Measurements from ENCODE around the gene OAF.
A peak's percentile ranks its signal among the peaks of the same experiment; 100 is the strongest.
"Not testable (repeated sequence)": the region's sequence is repeated elsewhere in the genome, so short reads cannot be mapped to it uniquely, and the experiment has no call there.

Gene OAF

DNA sequence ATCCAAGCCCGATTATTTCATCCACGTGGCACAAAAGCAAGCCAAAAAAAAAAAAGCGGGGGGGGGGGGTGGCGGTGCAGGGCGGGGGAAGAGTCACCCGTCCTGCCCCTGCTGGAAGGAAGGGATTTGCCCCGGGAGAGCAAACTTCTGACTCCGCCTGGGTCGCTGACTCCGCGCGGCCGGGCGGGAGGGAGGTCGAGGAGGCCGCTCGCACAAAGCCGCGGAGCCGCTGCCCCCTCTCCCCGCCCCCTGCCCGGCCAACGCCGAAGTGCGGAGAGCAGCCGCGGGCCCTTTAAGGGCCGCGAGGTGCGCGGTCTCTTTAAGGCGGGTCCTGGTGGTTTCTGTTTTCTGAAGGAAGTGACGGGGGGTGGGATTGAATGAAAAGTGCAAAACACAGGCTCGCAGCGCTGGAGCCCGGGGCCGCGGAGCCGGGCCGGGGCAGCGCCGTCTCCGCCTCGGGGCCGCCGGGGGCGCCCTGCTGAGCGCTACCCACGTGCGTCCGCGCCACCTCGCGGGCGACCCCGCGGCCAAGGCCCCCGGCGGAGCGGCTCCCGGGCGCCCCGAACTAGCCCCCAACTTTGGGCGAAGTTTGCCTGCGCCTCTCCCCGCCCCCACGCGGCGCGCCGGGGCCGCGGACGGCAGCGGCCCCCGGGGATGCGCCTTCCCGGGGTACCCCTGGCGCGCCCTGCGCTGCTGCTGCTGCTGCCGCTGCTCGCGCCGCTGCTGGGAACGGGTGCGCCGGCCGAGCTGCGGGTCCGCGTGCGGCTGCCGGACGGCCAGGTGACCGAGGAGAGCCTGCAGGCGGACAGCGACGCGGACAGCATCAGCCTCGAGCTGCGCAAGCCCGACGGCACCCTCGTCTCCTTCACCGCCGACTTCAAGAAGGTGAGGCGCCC, at the start of gene OAF:
Gene OAF (plus strand): TSS at position 407 of the 896 bp plus-strand sequence. CDS start 248 bp downstream, at position 655.
- peak; percentile 93 for DNase-seq (ENCODE audit: low spot score)

DNA sequence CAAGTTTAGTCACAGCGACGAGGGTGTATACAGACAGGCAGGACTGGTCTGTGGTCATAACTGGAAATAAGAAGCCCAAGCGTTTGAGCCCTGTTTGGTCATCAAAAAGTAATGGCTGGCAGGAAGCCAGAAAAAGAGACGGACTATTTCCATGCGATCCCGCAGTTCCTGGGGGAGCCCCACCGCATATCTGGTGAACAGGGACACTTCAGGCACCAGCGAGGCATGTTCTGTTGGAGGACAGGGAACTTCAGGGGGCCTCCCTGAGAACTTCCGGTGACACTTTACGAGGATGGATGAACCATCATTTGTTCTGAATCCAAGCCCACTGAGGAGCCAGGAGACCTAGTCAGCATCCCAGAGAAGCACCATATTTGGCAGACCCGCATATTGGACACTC, 43.2 kb upstream of the OAF start:
- DNase-seq (ENCODE audit: low spot score): no peak

DNA sequence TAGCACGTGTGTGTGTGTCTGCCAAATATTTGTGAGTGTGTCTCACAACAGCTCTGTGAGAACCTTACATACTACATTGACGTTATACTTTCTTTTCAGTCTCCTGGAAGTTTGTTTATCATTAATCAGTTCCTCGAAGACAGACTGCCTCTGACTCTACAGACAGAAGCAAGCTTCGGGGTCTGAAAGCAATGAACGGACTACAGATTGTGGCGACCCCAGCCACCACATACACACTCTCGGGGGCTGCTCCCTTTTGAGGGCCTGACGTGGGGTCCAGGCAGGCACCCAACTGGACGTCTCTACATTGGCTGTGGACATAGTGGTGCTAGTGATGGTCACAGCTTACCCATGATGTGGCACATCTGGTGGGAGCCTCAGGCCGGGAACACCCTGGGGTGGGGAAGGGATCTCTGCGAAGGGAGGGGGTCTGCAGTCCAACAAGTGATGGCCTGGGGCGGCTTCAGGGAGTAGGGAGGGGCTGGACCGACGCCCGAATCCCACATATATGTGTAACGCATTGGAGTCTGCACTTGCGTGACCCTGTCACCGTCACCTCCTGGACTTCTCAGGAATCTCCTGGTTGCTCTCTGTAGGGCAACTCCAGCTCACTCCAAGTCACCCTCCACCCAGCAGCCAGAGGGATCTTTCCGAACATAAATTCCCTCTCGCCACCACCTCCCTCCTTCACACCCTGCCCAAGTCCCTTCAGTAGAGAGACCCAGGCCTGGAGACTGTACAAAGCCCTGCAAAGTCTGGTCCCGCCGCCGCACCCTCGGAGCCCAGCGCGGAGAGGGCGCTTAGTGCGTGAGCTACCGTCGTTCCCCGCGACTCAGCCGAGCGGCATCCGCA, 42.5 kb upstream of the OAF start:
- DNase-seq (ENCODE audit: low spot score): no peak

DNA sequence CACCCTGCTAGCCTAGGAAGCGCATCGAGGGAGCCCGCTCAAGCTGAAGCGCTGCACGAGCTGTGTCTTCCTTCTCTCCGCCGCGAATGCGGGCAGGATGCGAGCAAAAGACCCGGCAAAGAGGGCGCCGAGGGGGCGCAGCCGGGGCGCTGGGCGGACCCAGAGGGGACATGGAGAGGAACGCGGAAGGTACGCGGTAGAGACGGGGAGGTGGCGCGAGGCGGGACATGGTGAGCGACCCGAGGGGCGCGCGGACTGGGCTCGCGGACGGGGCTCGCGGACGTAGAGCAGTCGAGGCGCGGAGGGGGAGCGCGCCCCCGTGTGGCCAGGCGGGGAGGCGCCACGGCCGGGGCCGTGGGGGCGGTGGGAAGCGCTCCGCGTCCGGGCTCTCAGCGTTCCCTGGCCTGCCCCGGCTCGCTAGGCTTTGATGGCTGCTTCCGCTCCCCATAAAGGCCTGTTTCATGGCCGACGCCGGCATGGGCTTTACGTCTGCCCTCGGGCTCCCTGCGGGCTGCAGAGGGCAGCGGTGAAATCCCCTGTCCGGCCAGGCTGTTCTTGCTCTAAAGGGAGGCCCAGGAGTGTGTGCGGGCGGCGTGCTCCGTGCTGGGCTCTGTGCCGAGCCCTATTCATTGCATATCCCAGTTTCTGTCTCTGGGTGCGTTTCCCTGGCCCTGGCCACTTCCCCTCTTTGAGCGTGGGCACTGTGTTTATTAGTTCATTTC, 41.7 kb upstream of the OAF start:
- DNase-seq (ENCODE audit: low spot score): no peak

DNA sequence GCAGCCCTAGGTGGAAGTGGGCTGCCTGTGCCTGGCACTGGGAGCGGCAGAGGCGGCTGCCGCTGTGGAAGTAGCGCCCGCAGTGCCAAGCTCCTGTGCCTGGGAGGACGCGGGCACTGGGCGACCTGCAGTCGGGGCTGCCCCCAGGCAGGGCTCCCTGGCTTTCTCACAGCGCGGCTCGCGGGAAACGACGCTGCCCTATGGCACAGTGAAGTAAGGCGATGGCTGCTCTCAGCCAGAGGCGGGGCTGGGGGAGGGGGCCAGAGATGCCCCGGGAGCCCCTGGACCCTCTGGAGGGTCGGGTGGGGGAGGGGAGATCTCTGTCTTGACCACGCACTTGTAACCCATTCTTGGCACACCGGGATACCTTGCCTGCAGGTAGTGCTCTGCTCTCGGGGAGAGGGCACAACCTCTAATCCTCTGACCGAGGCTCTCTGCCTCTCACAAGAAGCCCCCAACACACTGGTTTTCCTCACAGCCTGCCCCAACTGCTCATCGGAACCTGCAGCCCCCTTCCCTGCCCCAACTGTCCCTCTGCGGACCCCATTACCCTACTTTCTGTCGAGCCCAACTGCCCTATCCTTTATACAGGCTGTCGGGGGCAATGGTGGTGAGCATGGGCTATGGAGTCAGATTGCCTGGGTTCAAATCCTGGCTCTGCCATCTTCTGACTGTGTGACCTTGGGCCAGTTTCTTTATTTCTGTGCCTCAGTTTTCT, 40.7 kb upstream of the OAF start:
- no peak for DNase-seq (ENCODE audit: low spot score)

DNA sequence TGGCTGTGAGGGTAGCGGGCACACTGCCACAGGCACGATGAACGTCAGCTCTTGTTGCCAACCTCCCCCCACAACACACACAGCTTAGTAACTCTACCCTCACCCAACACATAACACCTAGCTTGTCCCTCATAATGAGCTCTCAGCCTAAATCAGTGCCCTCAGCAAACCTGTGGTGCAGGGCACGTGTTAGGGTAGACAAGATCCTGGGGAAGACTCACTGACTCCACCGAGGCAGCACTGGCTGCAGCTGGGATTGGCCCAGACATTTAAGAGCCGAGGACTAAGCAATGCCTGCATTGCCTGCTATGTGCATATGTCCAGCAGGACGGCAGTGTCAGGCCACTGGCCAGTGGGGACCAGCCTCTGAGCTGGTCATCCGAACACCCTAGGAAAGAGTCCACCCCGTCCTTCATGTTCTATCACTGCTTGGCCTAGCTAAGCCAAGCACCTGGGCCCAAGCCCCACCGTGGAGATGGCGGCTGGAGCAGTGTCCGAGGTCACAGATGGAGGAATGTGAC, 40.0 kb upstream of the OAF start:
- DNase-seq (ENCODE audit: low spot score): no peak

DNA sequence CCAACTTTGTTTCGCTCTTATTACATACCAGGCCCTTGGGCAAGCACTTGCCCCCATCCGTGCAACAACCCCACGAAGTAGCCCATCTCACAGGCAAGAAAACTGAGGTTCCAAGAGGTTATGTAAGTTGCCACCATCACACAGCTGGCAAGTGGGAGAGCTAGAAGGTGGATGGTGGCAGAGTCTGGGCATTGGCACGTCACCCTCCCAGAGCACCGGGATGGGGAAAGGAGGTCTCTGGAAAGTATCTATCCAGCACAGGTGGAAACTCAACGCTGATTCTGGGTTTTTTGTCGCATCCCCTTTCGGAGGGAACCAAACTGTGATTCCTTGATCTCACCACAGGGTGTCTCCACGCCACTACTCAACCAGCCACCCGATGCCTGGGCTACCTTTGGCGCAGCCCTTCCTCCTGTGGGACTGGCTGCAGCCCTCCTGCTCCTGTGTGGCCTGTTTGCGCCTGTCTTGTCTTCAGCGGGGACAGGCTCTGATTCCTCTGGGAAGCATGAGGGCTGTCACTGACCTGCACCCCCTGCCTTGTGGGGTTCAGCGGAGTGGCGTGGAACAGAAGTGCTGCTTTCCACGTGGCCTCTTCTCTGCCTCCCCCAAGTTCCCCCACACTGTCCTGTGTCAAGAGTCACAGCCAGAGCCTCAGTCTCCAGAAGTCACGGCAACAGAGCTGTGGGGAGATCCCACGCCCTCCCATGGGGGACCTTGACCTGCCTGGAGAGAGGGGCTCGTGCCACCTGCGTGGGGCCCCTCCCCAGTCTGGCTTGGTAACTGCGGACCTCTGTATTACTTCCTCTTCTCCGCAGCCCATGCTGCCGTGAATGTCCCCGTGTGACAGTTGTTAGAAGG, 38.5 kb upstream of the OAF start:
- DNase-seq (ENCODE audit: low spot score): peak; percentile 84

DNA sequence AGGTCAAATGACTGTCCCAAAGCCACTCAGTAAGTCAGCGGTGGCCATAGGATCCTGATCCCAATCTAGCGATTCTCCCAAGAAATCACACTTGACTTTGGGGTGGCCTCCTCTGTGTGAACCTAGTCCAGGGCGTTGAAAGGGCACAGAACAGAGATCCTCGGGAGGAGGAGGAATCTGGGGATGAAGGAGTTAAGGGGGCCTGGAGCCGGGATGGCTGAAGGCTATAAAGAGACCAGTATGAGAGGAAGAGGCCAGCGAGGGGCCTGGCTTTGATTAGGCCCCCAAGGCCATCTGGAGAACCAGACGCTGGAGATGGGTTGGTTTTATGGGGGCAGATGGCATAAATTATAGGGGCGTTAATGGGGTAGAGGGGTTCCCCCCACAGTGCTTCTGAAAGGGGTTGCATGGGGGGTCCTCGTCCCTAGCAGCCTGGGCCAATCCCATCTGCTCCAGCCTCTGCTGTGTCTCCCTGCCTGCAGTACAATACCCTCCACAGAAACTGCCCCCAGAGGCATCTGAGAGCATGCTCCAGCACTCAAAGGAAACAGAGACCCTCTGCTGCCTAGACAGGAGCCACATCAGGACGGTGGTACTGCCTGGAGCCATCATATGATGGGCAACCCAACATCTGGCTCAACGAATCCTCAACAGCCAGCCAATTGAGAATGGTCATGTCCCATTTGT, 37.7 kb upstream of the OAF start:
- DNase-seq (ENCODE audit: low spot score): no peak

DNA sequence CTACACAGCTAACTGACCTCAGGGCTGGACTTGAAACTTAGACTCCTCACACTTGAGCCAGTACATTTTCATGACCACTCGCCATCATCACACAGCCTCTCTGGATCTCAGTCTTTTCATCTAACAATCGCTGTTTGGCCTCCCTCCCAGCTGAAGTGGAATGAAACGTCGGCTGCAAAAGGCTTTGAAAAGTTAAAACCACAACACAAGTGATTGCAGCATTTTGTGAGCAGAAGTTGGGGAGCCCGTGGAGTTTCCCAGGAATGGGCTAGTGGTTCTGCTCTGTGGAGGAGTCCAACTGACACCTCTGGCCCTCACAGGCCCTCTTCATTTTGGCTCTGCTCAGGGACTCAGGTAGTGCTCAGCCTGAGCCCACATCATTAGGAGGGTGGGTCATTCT, 37.0 kb upstream of the OAF start:
- DNase-seq (ENCODE audit: low spot score): no peak

DNA sequence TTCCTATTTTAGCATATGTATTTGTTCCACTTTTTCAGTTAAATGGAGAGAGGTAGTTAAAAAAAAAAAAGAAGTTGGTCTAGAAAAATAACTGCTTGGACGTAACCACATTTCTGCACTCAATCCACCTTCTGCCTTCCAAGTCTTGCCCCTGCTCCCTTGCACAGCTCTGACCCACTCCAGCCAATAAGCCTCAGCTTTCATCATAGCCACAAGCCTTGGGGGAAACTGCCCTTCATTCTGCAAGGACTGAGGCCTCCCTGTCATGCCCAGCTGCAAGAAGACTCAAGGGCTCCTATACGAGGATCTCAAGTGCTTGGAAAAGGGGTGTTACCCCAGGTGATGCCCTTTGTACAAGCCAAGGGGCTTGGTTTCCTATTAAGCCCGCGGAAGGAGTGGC, 36.0 kb upstream of the OAF start:
- no peak for DNase-seq (ENCODE audit: low spot score)

DNA sequence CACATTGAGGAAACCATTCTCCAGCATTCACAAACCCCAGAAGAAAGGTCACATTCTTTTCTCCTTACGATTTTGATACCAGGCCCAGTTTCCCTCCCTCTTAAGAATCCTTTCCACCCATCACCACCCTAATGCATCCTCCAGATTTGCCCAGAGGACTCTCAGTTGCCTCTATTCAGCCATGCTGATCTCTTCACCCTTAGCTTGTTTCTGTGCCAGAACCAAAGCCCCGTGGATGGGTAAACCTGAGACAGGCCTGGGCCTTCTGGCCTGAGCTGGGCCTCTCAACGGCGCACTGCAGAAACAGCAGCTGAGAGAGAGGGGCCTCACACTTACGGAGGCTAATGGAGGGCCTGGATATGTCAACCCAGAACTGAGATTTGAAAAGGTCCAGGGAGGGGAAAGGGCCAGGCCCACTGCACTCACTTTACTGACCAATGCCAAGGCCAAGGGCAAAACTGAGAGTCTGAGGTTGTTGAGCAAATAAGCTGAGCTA, 32.2 kb upstream of the OAF start:
- DNase-seq (ENCODE audit: low spot score): no peak

DNA sequence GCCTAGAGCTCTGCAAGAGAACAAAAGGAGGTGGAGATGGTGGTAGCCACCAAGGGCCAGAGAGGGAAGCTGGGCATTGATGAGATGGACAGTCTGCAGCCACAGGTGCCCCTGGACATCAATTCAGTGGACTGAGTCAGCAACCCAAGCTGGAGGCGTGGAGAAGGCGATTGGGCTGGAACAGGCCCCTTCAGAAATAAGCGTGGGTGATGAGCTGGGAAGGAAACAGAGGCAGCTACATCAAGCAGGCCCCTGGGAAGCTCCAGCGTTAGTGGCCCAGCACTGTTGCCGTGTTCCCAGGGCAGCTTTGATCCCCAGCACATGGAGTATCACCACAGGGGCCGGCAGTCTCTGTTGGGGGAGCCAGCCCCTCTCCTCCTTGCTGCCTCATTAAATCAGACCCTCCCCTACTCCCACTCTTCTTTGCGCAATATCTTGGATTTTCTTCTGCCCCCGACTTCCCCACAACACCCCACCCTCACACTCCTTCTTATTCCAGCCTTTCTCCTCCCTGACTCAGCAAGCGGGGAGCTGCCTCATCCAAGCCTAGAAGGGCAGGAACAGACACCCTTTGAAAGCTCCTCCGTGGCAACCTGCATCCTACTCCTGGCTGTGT, 31.7 kb upstream of the OAF start:
- DNase-seq (ENCODE audit: low spot score): no peak

DNA sequence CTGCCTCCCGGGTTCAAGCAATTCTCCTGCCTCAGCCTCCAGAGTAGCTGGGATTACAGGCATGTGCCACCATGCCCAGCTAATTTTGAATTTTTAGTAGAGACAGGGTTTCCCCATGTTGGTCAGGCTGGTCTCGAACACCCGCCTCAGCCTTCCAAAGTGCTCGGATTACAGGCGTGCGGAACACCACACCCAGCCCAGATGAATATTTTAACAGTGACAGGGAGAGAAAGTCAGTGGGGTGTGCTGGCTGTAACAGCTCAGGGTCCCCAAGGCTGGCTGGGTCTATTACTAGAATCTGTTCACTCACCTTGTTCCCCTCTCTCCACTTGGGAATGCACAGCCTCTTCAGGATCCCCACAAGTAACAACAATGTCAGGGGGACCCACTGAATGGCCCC, 30.8 kb upstream of the OAF start:
- not testable (repeated sequence) for DNase-seq (ENCODE audit: low spot score)

DNA sequence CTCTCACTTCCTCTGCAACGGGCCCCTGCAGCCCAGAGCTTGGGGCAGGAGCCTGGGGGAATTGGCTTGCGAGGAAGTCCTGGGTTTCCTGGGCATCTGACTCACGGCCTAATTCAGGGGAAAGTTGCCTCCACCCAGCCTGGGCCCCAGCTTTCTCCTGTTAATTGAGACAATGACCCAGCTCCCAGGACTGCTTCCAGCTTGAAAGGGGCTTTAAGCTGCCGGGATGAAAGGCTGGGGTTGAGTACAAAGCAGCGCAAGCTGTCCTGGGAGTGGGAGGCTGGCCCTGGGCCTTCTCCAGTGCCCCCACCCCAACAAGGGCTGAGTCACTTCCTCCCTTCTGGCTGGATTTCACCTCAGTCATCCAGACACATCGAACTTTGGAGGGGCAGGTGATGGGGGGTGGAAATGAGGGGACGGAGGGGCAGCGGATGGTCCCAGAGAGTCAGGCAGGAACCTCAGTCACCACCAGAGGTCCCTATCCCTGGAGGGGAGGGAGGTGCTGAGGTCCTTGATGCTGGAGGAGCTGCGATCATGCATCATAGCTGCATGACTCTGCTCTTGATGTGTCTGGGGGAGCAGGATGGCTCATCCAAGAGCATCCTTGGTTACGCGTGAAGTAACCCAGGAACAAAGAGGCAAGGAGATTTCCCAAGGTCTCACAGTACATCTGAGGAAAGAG, 30.1 kb upstream of the OAF start:
- no peak for DNase-seq (ENCODE audit: low spot score)

DNA sequence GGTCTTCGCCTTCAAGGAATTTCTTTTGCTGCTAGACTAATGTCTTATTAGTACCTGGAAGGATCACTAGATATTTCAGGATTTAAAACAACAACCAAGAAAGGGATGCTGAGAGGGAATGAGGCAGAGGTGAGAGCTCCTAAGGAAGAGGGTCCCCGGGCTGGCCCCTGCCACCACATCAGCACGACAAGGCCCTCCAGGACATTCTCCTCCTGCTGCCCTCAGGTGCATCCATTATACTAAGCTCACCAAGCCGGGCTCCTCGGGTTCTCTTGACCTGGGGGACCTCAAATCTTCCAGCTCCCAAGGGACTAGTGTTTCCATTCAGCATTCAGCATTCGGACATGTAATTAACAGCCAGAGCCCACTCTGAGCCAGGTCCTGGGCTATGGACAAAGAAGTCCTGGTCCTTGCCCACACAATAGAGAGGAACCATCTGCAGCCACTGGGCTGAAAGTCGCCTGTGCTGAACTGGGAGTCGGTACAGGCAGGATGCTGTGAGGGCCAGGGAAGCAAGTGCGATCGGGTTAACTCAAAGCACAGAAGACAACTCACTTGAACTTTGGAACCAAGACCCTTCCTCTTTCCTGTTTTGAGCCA, 29.4 kb upstream of the OAF start:
- DNase-seq (ENCODE audit: low spot score): no peak

DNA sequence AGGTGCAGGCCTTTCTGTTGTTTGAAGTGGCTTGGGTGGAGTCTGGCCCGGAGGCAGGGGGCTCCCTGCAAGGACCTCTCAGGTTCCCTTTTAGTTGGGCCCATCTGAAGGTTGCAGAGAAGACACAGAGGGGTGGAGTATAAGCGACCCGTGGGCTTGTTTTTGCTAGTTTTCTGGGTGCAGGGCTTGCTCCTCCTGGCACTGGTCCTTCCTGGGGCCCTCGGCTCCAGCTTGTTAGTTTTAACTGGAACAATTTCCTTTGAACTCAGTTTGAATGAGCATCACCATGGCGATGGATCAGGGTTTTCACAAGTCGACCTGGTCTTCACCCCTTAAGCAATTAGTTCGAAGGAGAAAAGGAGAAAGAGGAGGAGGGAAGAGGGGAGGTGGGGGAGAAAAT, 28.5 kb upstream of the OAF start:
- no peak for DNase-seq (ENCODE audit: low spot score)

DNA sequence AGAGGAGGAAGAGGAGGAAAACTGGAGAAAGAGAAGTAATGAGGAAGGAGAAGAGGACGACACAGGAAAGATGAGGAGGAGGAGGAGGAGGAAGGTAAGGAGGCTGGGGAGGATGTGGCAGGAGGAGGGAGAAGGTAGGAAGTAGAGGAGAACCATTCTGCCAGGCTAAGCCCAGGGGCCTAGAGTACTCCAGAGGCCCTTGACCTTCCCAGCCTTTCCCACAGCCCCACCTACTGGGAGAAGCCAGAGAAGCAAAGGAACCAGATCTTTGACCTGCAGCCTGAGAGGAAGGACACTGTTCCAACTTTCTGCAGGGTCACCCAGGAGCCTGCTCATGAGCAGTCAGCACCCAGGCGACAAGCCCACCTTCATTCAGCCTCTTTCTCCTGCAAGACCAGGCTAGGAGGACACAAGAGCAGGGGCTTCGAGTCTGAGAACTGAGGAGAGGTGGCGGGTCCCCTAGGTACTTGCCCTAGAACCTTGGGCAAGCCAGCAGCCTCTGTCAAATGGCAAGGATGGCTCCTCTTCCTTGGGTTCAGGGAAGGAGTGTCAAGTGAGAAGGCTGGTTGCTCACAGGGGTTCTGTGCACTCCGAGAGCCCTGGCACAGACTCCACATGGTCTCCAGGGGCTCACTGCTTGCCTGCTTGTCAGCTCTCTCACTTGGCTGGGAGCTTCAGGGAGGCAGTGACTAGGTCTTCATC, 27.9 kb upstream of the OAF start:
- peak; percentile 76 for DNase-seq (ENCODE audit: low spot score)

DNA sequence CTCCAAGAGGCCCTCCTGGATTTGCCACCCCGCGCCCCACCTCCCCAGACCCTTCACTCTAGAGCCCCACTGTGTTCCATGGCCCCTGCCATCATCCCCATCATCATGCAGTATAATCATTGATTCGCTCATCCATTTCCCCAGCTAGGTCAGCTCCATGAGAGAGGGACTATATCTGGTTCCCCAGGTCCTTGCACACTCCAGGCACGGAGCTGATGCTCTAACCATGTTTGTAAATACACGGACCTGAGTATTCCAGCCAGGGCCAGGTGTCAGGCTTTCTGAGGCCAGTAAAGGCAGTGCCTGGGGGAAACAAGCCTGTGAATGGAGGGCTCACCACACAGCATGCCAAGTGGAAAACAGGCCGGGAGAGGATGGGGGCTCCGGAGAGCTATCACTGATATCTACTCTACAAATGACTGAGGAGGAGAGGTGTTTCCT, 27.1 kb upstream of the OAF start:
- DNase-seq (ENCODE audit: low spot score): no peak
